ENCODE results near the gene TNKS2.
"Not testable (repeated sequence)": the region's sequence is repeated elsewhere in the genome, so short reads cannot be mapped to it uniquely, and the experiment has no call there.

Gene TNKS2

DNA sequence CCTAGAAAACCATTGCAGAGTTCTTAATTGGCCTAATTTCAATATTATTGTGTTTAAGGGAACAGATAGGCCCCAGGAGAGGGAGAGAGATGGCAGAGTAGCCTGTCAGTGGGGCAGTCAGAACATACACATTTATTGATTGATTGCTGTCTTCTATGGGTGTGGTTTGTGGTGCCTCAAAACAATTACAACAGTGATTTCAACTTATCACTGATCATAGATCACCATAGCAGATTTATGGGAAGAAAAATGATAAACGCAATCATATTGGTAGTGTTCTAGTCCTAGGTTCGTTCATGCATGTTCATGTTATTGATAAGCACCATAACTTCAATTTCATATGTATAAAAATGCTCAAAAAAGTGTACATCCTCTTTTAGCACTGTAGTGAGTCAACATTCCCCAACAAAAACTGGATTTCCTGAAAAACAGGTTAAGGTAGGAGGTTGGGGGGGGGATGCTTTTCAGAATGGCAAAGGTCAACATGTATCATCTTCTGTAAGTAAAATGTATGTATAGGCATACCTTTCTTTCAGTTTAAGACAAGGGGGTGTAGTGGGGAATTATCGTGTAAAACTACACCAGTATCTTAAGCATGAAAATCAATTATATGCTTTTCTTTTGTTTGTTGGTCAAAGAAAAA lies 1.1 kb upstream of the TNKS2 start:
- no peak for DNase-seq

DNA sequence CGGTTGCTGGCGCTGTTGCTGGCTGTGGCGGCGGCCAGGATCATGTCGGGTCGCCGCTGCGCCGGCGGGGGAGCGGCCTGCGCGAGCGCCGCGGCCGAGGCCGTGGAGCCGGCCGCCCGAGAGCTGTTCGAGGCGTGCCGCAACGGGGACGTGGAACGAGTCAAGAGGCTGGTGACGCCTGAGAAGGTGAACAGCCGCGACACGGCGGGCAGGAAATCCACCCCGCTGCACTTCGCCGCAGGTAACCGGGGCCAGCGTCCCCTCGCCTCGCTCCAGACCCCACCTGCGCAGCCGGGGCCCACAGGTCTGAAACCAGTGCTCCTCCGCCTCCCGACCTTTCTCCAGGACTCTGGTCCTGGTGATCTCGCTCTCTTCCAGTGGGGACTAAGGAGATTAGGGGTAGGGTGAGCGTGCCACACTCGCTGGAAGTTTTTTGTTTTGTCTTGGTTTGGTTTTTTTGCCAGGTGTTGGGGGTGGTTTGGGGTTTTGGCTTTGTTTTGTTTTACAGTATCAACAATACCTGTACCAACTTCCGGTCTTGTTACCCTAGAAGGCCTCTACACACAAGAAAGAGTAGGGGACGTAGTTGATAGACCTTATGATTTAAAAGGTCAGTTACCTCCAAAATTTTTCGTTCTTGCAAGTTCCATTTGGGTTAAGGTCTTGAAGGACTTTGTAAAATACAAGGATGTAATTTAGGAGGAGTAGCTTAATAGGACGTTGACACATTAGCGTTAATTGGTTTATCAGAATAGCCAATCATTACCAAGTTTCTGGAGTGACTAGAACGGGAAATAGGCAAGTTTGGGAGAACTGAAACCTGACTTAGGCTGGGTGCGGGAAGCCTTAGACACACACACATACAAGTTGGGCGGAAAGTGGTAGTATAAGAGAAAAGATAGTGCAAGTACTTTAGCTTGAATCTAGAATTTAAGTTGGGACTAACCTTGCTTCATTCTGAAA lies 704 bp downstream of the TNKS2 start:
- DNase-seq, result no peak

DNA sequence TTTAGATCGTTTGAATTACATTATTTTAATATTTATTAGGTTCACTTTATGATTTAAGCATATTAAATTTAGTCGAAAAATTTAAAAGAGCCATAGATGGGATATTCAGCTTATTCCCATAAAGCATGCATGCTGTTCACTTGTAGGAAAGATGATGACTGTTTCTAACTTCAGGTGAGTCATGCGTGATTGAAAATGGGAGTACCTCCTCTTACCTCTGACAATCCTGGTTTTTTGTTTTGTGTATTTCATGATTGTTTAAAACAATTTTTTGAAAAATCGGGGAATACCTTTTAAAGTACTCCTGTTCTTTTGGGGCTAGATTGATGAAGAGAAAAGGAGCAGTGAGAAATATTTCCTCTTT lies 1.4 kb downstream of the TNKS2 start:
- DNase-seq, result no peak

DNA sequence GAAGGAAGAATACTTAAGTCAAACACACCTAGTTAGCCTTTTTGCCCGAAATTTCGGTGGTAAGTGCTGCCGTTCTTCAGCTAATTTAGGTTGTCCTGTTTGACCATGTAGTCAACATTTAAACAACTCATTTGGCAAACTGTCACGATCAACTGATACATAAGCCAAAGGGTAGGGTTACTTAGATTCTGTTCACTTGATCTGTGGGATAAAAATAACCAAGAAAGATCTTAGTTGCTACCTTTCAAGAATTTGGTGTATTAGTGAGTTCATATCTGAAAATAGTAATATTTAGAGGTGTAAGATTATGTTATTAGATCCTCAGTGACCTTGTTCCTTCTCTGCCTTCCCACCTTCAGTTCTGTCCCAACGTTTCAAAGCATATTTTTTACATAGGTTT lies 2.0 kb downstream of the TNKS2 start:
- DNase-seq, result no peak

DNA sequence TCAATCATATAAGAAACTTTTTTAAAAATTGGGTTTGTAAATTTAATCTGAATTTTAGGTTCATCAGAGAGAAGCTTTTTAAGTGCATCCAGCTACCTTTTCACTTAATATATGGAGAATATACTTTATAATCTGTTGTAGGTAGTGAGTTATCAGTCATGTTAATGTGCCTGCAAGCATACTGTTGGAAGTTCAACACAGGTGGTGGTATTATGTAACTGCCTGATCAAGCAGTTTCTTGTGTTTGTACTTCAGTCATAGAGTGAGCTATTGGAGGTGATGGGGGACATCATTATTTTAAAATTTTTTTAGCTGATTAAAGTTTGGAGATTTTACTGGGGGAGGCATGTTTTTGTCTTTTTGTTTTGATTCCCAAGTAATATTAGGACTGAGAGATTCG lies 2.5 kb downstream of the TNKS2 start:
- DNase-seq, result no peak

DNA sequence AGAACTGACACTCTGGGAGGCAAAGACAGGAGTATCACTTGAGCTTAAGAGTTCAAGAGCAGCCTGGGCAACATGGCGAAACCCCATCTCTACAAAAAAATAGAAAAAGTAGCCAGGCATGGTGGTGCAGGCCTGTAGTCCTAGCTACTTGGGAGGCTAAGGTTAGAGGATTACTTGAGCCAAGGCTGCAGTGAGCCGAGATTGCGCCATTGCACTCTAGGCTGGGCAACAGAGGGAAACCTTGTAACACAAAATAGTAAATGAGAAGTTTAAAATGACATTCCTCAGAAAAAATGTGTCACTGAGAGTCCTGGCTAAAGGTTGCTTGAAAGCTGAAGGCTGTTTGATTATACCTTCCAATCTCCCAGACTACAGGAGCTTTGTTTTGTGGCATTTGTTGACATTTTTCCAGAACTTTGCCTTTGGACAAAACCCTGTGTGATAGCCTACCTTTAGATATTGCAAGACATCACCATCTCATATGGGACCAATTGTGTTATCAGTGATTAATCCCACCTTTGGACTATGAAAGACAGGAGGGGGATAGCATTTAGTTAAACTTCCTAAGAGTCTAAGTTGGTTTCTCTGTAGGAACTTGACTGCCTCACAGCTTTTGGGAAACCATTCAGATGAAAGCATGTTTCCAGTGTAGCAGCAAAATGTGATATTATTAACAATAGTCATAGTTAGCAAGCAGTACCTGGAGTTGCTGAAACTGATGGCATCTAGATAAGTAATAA lies 5.3 kb downstream of the TNKS2 start:
- no peak for DNase-seq

DNA sequence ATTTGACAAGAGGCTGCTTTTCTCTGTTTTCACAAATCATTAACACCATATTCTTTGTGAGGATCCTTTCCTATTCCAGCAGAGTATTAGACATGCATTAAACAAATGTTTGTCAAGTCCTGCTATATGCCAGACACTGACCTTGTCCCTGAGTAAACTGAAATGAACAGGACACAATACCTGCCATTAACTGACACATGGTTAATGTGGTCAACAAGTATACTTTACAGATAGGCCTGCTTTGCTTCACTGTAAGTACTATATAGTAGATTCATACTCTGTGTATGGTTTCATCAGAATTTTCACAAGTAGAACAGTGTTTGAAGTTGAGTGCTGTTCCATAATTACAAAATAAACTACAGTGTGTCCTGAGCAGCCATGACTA lies 5.9 kb downstream of the TNKS2 start:
- DNase-seq, result no peak

DNA sequence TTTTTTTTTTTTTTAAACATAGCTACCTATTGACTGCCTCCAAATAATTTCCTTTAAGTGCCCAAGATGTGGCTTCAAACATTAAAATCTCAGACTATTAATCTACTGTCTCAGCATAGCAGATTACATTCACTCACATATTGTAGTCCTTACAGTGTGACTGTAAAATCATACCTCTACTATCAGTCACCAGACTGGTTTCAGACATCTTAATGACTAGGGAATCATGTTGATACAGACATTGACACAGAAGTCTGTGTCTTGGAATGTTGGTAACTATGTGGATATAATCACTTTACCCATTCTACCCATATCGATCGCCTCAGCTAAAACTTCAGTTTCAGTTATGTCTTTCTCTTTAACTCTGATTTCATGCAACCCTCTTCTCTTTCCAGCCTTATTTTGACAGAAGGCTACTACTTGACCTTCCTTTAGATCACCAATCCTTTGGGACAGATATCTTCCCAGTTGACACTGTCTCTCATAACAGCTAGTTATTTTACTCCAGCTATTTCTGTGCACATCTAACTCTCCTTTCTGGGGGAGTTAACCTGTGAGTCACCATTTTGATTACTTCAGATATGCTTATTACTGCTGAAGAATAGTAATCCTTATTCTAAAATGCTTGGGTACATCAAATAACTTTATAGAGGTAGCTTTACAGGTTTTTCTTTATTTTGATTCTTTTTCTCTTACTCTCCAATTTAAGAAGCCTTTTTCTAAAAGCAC lies 7.0 kb downstream of the TNKS2 start:
- DNase-seq, result no peak

DNA sequence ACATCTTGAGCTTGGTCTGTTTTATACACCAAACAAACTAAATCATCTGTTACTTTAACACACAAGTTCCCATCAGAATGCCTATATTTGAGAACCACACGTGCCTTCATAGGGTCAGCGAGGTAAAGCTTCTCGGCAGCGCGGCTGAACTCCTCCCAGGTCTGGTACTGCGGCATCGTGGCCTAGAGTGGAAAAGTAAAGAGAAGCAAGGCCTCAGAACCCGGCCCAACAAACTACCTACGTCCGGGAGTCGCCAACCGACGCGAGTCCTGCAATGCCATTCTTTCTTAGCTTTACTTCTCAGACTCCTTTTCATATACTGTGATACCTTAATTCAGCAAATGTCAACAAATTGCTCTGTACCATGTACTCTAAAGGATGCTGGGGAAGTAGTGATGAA lies 9.0 kb downstream of the TNKS2 start:
- DNase-seq, result not testable (repeated sequence)

DNA sequence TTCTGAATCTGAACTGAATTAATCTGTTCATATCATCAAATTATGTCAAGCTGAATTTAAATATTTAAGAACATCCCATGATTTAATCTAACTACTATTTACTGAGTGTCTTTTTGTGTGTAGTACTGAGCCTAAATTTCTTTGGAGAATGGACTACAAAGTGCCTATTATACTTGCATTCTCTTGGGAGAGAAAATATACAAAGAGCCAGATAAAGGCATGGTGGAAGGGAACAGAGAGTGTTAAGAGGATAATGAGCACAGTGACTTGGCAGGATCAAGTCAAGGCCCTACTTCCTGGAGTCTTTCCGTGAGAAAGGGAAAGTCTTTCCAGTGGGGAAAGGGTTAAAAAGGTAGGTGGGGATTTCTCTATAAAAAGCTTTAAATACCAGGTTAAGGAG lies 15.0 kb downstream of the TNKS2 start:
- DNase-seq, result no peak

DNA sequence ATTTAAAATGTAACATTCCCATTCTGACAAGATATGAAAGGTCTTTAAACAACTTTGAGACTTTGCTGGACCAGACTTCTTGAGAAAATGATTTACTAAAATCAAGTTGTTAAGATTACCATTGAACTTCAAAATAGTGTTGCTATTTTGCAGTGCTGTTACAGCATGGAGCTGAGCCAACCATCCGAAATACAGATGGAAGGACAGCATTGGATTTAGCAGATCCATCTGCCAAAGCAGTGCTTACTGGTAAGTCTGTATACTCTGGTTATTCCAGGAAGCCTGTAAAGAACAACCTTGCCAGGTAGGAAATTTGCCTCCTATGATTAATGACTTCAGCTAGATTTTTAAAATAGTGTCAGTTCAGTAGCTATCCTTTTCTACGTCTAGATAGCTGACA lies 18.8 kb downstream of the TNKS2 start:
- DNase-seq, result no peak

DNA sequence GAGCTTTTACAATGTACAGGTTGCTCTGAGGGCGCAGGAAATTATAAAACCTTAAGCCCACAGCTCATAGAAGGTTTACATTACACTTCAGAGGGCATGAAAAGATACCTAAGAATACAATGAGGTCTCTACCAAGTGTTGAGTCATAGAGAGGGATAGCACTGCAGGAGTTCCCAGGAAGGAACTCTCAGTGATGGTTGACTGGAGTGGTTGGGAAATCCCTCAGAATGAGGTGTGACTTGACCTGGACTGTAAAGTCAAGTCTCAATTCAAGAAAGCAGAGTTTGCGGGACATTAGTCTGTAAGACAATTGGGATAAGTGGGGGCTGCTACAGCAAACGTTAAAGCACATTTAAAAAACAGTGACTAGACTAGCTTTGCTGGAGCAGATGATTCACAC lies 21.9 kb downstream of the TNKS2 start:
- no peak for DNase-seq

DNA sequence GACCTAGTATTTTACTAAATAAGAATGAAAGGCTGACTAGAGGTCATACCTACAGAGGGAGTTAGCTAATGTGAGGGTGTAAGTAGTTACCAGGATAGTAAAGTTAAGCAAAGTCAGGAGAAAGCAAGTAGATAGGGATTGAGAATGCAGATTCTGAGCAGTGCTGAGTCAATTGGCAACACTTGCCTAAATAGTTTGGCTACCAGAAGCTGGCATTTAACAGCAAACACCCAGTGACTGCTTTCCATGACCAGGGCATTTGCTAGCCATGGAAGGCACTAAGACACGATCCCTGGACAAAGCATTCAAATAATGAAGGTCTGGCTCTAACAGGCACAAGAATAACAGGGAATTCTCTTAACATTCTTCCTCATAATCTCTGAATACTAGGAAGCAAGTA lies 25.9 kb downstream of the TNKS2 start:
- no peak for DNase-seq

DNA sequence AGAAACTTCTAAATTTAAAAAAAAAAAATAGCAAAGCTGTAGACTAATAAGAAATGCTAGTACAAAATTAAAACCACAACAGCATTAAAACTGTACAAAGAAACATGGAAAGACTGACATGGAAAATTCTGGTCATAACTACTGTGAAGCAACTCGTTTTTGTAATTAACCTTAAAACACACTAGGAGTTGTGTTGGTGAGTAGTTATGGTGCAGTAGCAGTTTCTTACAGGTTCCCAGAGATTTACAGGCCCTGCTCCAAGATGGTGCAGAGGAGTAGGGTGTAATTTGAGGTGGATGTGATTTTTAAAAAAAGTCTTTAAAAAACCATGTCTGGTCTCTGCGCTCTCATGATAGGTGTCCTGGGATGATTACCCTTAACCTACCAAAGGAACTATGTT lies 31.0 kb downstream of the TNKS2 start:
- DNase-seq, result no peak

DNA sequence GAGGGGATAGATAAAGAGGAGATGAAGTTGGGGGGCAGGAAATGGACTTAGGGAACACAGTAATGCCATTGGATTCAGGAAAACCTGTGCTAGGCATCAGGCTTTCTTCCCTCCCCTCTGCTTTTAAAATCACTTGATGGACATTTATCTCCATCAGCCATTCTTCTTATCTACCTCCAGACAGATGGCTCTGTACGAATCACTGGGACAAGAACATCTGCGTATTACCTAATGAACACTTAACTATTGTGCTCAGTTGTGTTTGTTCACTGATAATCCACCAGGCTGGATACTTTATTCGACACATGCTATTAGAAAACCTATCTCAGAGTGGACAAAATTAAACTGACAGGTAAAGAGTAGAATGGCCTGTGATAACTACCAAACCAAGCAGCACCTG lies 40.0 kb downstream of the TNKS2 start:
- DNase-seq, result no peak

DNA sequence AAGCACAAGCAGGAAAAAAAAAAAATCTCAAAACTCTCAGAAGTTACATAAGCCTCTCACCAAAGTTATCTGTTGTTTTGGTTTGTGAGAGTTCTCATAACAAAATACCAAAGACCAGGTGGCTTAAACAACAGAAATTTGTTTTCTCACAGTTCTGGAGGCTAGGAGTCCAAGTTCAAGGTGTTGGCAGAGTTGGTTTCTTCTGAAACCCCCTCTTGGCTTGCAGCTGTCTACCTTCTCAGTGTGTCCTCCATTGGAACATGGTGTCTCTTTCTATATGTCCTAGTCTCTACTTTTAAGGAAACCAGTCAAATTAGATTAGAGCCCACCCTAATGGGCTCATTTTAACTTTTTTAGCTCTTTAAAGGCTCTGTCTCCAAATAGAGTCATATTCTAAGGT lies 44.9 kb downstream of the TNKS2 start:
- DNase-seq, result no peak

DNA sequence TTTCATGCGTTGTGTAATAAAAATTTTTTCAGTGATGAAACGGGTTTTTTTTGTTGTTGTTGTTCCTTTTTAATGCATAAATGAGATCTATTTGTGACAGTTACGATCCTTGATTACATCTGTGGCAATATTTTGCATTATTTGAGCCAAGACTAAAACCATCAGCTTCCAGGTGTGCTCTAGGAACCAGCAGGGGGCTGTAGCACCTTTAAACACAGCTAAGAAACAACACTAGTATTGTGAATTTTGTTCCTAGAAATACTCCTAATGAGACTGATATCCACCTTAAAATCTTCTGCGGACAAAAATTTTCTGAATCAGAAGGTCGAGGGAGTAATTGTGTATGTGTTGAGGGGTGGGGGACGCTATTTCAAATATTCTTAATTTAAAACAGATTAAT lies 58.4 kb downstream of the TNKS2 start:
- DNase-seq, result no peak

DNA sequence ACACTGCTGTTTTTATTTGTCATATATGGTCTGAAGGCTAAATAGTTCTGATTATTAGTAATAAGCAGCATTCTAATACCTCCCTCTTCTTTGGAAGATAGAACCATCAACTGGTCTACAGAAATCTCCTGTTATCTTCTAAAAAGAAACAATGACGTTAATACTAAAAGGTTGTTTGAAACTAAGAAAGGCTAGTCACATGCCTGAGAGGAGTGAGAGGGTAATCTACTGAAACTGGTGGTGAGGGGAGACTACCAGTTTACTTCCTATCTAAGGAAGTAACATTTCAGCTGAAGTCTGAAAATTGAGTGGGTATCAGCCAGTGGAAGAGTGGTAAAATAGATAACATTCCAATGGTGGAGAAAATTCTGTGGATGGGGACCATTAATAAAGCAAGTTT lies 62.7 kb downstream of the TNKS2 start:
- DNase-seq, result no peak

DNA sequence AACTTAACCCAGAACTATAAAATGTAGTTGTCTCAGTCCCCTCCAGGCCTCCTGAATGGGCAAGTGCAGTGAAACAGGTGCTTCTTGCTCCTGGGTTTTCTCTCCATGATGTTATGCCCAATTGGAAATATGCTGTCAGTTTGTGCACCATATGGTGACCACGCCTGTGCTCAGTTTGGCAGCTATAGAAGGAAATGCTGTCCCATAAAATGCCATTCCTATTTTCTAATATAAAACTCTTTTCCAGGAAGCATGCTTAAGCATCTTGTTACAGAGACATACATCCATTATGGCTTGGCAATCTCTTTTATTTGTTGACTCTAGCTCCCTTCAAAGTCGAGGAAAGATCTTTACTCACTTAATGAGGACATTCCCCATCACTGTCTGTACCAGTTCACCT lies 65.9 kb downstream of the TNKS2 start:
- no peak for DNase-seq

DNA sequence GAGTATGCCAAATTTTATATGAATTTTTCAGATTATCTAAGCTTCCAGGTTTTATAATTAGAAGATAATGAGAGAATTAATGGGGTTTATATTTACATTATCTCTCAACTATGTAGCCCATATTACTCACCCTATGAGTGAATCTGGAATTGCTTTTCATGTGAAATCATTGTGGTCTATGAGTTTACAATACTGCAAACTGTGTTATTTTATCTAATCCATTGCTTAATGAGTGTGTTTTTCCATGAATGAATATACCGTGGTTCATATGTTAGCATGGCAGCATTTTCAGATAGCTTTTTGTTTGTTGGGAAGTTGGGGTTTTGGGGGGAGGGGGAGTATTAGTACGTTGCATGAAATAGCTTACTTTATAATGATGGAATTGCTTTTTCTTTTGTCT lies 66.5 kb downstream of the TNKS2 start:
- DNase-seq, result no peak

DNA sequence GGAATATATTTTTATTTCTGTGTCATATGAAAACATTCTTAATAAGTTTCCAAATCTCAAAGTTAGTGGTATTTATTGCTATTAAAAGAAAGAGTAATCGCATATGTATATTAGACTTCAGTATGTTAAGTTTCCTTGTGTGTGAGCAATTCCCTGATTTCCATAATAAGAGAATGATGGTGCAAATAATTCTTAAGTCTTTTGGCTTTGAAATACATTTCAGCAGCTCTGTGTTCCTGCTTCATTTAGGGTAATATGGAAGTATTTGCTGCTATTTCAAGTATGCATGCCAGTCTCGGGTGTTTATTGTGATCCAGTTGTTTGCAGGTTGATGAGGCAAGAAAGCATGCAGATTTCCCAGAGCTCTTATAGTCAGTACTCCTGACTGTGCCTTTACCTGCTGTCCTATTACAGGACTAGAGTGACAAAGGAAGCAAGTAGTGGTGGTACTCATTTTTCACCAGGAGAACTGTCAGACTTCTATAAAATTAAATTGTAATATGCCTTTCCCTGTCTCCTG lies 67.4 kb downstream of the TNKS2 start:
- no peak for DNase-seq

DNA sequence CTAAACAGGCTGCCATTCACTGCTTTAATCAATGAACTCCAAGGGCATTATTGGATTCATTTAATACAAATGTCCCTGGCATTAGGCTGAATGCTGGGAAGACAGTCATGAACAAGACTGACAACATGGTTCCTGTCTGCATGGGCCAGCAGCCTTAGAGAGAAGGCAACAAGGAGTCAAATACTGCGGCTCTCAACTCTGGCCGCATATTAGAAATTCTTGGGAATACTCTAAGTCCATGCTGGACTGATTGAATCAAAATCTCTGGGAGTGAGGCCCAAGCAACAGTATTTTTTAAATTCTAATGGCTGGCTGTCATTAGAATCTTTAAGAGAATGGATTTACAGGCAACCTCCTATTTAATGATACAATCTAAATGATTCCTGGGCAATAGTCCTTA lies 76.9 kb downstream of the TNKS2 start:
- no peak for DNase-seq

DNA sequence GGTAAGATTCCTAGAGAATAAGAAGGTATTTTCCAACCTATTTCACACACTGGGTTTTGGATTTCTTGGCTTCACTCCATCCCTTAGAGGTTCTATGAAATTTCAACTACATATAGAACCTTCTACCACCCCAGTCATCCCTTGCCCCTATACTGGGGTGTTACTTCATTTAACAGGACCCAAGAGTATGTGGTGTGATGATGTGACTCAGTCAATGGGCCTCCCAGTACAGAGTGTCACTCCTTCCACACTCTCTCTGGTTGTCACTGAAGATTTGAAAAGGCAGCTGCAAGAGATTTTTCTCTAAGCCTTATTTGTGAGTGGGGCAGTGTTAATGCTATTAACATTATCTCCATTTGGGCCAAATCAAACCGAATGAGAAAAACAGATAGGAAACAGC lies 77.6 kb downstream of the TNKS2 start:
- no peak for DNase-seq

Data from NCI-H2107 (cell line).